Activated CD4-positive, alpha-beta T cell treated with anti-CD3 and anti-CD28 coated beads, Interleukin-2, amount 50 U/mL, for 24 hours (primary cell): ENCODE results near the gene MYL10.

Experiments
- DNase-seq, 2 donors: peaks; one replicate each; pipeline ENCODE4 v3.0.0-alpha.2; 2020; ENCODE audit warnings: low read depth in 1 of 2, low spot score in 1 of 2

The MYL10 gene

GRCh38 chr7:101629171-101629570 is at the start of gene MYL10:
TSS of gene MYL10 (minus strand) at chr7:101629296. CDS start at chr7:101629118, 178 bp downstream.
- no peak for DNase-seq

- no peak for DNase-seq
These were observed 49.6 kb upstream of the MYL10 start for GRCh38 chr7:101678658-101679057.

DNA sequence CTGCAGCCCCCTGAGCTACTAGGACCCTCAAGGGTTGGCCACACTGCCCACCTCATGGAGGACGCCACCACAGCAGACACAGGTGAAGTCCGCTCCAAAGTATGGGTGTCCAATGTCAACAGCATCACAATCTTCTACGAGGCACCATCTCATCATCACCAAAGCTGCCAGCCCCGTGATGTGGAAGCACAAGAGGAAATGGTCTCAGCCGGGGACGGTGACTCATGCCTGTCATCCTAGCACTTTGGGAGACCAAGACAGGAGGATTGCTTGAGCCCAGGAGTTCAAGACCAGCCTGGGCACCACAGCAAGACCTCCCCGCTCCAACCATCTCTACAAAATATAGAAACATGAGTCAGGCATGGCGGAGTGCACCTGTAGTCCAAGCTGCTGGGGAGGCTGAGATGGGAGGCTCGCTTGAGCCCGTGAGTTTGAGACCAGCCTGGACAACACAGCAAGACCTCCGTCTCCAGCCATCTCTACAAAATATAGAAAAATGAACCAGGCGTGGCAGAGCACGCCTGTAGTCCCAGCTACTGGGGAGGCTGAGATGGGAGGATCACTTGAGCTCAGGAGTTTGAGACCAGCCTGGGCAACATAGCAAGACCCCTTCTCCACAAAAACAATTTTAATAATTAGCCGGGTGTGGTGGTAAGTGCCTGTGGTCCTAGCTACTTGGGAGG is 48.8 kb upstream of the MYL10 start:
- DNase-seq: no peak

DNA sequence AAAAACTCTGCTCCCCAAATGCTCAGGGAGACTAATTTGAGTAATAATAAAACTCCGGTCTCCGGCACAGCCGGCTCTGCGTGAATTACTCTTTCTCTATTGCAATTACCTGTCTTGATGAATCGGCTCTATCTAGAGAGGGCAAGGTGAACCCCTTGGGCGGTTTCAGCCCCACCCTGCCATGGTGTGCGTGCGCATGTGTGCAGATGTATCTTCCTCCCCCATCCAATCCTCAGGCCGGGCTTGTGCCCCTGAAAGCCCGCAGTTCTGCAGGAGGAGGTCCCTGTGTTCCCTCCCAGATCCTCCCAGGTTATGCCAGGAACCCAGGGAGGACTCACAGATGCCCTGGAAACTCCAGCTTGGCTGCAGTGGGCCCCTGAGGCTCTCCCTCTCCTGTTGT is 48.3 kb upstream of the MYL10 start:
- no peak for DNase-seq

GRCh38 chr7:101676956-101677355 is 47.9 kb upstream of the MYL10 start:
- DNase-seq: no peak

DNA sequence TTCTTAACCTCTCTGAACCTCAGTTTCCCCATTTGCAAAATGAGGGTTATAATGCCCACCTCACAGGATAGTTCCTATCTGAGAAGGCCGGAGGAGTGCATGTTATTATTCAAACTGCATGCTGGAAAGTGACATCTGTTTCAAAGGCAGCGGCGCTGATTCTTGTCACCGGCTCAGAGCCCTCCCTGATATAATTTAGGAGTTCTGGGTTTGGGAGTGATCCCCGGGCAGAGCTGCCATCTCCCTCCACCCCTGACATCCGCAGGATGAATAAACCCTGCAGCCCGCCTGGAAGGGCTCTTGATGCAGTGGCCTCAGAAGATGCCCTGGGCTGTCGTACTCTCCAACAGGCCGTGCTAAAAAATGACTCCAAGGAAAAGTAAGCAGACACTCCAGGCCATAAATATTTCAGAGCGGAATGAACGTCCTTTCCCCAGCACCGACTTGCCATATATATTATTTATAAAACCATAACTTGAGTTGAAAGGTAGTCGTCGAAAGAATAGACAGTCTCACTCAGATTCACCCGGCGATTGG is 47.0 kb upstream of the MYL10 start:
- DNase-seq: no peak

DNA sequence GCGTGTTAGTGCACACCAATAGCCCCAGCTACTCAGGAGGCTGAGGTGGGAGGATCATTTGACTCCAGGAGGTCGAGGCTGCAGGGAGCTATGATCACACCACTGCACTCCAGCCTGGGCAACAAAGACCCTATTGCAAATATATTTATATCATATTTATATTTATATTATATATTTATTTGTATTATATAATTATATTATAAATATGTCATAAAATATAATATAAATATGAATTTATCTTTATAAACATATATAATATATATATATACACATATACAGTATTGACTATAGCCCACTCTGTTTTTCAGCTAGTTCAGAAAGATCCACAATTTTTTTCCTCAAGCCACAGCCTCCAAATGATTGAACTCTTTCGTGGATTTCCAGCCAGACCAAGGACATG is 45.3 kb upstream of the MYL10 start:
- DNase-seq: no peak

DNA sequence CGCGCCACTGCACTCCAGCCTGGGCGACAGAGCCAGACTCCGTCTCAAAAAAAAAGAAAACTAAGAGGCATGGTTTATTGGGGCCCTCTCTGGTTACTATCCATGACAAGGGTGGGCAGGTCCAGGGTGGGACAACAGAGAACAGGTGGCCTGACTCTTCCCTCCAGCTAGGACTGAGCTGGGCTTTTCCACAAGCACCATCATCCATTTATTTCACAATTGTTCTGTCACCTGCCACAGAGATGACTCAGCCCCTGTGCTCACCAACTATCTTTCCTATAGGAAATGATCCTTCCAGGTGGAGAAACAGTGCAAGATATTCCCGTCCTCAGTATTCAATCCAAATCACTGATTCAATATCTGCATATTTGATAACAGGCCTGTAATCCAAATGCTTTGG is 44.9 kb upstream of the MYL10 start:
- DNase-seq: no peak

GRCh38 chr7:101673315-101673714 is 44.2 kb upstream of the MYL10 start:
- no peak for DNase-seq

DNA sequence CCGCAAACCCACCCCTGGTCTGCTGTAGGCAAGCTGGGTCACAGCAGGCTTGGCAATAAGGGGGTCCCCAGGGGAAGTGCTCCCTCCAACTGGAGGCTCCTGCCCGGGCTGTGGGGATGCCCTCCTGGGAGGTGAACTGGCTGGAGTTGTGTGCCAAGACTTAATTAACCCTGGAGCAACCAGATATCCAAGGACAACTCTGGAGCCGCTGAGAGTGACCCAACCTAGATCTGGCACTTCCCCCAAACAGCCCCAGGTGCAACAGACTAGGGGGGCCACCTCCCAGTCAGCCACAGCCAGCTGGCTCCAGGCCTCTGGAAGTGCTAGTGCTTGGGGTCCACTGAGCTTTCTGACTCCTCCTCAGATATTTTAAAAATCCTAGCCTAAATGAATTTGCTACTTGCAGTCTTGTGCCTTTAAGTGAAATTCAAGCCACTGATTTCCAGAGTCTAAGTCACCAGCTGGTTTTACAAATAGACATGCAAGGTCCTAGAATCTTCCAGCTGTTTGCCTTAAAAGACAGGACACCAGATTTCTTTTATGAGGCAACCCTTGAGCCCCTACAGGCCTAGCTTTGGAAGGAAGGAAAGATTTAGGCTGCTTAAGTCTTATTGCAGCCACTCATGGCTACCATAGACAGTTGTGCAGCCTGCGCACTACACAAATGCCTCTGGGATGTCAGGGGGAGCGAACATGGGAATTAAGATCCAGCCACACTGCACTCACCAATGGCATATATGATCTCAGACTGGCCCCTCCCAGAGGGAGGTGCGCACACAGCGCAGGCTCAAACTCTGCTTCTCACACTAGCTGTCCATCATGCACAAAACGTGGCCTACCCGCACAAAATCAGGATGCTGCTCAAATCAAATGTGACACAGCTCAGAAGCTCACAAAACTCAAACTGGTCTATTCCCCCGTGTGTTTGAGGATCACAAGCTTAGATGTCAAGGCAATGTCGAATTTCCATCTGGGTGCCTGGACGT is 42.6 kb upstream of the MYL10 start:
- DNase-seq: no peak

DNA sequence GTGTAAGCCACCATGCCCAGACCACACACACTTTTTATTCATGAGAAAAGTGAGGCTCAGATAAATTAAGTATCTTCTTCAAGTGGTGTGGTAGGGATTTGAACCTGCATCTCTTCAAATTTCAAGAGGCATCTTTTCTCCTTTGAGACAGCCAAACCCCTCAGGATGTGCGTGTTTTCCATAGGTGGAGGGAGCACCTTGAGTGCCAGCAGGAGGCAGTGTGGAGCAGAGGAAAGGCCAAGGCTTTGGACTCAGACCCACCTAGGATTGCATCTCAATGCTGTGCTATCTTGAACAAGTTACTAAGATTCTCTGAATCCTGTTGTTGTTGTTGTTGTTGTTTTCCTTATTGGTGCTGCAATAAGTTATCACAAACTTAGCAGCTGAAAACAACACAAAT is 40.2 kb upstream of the MYL10 start:
- no peak for DNase-seq

DNA sequence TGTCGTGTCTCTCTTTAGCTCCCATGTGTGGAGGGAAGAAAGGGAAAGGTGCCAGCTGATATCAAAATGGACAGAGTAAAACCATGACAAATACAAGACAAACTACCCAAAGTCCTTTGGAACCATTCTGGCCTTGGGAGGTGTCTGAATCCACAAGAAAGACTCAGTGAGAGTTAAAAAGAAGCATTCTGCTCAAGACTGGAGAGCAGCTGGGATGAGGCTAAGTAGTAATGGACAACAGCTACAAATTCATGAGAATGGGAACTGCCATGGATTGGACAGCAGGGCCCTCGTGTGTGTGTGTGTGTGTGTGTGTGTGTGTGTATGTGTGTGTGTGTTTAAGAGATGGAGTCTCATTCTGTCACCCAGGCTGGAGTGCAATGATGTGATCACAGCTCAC is 39.6 kb upstream of the MYL10 start:
- no peak for DNase-seq

DNA sequence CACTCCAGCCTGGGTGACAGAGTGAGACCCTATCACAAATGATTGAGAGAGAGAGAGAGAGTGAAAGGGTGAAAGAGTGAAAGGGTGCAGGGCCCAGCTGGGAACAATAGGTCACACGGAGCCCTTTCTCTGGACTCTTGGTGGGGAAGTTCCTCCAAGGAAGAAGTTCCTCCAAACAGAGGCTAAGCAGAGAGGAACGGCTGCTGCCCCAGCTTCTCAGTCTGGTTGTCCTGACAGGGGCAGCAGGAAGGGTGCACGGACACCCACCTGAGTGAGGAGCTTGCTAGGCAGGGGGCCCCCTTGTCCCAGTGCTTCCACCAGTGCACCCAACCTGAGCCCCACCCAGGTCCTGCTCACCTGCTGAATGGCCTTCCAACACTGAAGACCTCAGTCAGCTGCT is 38.8 kb upstream of the MYL10 start:
- DNase-seq: no peak

DNA sequence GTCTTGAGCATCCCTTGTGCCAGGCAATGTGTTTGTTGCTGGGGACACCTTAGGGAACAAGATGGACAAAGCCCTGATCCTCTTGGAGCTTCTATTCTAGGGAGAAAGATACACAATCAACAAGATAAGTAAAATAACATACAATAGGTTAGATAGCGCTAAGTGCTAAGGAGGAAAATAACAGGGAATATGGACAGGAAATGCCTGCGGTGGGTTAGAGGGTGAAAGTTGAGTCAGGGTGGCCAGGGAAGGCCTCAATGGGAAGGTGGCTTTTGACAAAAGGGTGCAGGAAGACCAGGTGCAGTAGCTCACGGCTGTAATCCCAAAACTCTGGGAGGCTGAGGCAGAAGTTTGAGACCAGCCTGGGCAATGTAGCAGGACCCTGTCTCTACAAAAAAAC is 38.3 kb upstream of the MYL10 start:
- DNase-seq: no peak

DNA sequence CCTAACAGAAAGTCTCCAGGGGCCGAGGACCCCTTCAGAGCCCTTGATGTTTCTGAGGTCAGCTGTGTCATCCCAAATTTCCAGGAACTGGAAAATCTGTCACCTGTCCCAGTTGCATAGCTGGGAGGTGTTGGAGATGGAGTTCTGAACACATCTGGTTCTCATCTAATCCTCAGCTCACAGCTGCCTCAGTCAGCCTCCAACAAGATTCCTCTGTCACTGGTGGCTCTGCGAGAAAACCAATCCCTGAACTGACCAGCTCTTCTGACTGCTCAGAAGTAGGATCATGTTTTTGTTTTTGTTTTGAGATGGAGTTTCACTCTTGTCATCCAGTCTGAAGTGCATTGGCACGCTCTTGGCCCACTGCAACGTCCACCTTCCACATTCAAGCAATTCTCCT is 37.6 kb upstream of the MYL10 start:
- no peak for DNase-seq

GRCh38 chr7:101666293-101666692 is 37.2 kb upstream of the MYL10 start:
- DNase-seq: no peak

GRCh38 chr7:101664893-101665471 is 35.9 kb upstream of the MYL10 start:
- no peak for DNase-seq

GRCh38 chr7:101664436-101664835 is 35.3 kb upstream of the MYL10 start:
- no peak for DNase-seq

DNA sequence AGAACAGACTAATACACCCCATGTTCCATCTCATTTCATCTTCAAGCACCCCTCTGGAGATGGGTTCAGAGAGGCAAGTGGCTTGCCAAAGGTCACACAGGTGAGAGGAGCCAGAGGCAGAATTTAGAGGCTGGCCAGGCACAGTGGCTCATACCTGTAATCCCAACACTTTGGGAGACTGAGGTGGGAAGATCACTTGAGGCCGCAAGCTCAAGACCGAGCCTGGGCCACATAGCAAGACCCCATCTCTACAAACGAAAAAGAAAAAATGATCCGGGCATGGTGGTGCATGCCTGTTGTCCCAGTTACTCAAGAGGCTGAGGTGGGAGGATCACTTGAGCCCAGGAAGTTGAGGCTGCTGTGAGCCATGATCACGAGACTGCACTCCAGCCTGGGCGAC is 34.7 kb upstream of the MYL10 start:
- no peak for DNase-seq

- no peak for DNase-seq
These were observed 33.4 kb upstream of the MYL10 start for GRCh38 chr7:101662447-101662998.

- no peak for DNase-seq
These were observed 30.6 kb upstream of the MYL10 start for GRCh38 chr7:101659706-101660105.
